ENCODE measurements around the gene UBE4B. TPM values are rescaled to one million over a fixed set of nuclear protein-coding genes. Genes with fewer than 3 reads are reported as not detected.

The UBE4B gene
- total and polyA plus RNA-seq, 7 donors = 28.8 to 90.9 (median 48.5) TPM

DNA sequence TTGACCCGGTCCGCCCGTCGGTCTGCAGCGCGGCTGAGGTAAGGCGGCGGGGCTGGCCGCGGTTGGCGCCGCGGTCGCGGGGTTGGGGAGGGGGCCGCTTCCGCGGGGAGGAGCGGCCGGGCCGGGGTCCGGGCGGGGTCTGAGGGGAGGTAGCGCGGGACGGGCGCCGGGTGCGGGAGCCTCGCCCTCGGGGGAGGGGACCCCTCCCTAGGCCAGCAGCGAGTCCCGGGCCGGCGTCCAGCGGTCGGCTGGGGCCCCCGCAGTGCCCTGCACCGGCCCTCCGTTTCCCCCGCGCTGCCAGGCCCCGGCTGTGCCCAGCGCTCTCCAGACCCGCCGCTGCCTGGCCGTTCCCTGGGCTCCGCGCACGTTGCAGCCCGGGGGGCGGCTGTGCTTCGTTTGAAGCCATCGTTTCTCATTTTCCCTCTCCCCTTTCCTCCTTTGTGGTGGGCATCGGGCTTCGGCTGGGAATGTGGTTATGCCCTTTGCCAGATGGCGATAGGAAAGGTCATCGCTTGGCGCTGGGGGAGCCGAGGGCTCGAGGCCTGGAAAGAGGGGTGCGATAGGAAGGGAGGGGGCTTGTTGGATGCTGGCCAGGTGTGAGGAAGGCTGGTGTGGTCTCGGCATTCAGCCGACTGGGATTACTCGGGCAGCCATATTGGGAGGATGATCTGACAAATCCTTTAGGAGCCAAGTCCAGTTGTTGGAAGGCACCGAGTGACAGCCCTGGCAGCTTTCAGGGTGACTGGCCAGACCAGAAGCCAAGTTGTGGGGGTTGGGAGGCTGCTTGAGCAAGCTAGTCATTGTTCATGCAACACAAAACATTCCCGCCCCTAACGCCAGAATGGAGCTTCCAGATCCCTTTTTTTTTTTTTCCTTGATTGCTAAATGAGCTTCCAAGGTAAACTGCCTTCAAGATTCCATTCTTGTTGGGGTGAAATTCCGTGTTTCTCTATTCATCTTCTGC, 178.4 kb downstream of the UBE4B start:
- Histone ChIP-seq H3K27ac (peak overlapping the region; percentile 99), H3K4me3 (peak overlapping the region; percentile 84), H3K9me3 (no peaks in the 10 kb centered on the region), H3K4me1 (peaks cover 28% of the 10 kb centered on the region), H3K27me3 (ENCODE audit: insufficient read depth in 3 of 3, low read length in 2 of 3) (no peaks in the 10 kb centered on the region), H3K36me3 (ENCODE audit: insufficient read depth in 1 of 2, low read depth in 1 of 2) (no peaks in the 10 kb centered on the region)
- ATAC-seq (peak; percentile 82 to 83 (median 83)), DNase-seq (peak; percentile 95 to 98)
- TF ChIP-seq, protein P1, sequence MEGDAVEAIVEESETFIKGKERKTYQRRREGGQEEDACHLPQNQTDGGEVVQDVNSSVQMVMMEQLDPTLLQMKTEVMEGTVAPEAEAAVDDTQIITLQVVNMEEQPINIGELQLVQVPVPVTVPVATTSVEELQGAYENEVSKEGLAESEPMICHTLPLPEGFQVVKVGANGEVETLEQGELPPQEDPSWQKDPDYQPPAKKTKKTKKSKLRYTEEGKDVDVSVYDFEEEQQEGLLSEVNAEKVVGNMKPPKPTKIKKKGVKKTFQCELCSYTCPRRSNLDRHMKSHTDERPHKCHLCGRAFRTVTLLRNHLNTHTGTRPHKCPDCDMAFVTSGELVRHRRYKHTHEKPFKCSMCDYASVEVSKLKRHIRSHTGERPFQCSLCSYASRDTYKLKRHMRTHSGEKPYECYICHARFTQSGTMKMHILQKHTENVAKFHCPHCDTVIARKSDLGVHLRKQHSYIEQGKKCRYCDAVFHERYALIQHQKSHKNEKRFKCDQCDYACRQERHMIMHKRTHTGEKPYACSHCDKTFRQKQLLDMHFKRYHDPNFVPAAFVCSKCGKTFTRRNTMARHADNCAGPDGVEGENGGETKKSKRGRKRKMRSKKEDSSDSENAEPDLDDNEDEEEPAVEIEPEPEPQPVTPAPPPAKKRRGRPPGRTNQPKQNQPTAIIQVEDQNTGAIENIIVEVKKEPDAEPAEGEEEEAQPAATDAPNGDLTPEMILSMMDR (IDR thresholded peaks at IDR 0.05) = no peak
- 1% methylated on average over 28 to 69 of the region's 69 CpGs for WGBS, 3 donors
- intact Hi-C loops (cut with DNase I) = loop anchor here (2.0 to 5.0 kb wide), 4 partner anchors 41 to 128 kb away; no protein-coding TSS in a partner anchor

DNA sequence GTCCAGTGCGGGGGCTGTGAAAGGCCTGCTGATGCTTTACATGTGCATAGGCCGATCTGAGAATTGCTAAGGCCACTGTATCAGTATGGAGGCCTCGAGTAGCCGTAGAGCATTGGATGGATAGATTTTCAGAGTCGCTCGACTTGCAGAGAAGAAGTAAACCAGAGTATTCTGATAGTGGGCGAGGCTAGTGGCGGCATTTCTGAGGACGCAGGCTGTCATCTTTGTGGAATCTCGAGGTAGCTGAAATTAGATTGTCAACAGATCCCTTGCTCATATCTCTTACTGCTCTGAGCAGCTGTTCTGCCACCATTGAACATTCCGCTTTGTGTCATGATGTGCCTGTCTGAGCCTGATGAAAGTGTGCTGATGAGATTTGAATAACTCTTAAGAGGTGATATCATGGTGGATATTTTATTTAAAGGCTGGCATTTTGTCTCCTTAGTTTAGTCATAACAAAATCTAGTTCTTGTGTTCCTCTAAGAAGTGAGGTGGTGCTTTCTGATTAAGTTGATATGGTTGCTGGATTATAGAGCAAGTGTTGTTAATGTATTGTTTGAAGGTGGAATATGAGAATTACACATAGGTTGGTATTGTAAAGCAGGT, 179.2 kb downstream of the UBE4B start:
- H3K27ac ChIP-seq = peak overlapping the region; percentile 99
- TF ChIP-seq, protein P1 (IDR thresholded peaks at IDR 0.05) = no peak
- peaks cover 35% of the 10 kb centered on the region for H3K4me1 ChIP-seq
- 1 to 8% (median 8%) methylated on average over 11 of the region's 11 CpGs for WGBS, 3 donors
- intact Hi-C loops (cut with DNase I) = loop anchor here (2.0 to 5.0 kb wide), 4 partner anchors 40 to 127 kb away; no protein-coding TSS in a partner anchor
- H3K36me3 ChIP-seq (ENCODE audit: insufficient read depth in 1 of 2, low read depth in 1 of 2) = no peaks in the 10 kb centered on the region
- no peaks in the 10 kb centered on the region for H3K9me3 ChIP-seq
- peak overlapping the region; percentile 84 for H3K4me3 ChIP-seq
- ATAC-seq (peak; percentile 69 to 77 (median 74)), DNase-seq (peak; percentile 33 to 77)
- H3K27me3 ChIP-seq (ENCODE audit: insufficient read depth in 3 of 3, low read length in 2 of 3) = no peaks in the 10 kb centered on the region

DNA sequence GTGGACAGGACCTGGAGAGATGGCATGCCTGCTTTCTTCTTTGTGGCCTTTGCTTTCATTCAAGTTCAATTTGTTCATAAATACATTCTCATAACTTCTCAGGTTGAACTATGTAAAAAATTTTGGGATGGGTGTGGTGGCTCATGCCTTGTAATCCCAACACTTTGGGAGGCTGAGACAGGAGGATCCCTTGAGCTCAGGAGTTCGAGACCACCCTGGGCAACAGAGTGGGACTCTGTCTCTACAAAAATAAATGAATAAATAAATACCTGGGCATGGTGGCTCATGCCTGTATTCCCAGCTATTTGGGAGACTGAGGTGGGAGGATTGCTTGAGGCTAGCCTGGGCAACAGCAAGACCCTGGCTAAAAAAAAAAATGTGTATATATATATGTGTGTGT, 179.7 kb downstream of the UBE4B start:
- peaks cover 41% of the 10 kb centered on the region for H3K4me1 ChIP-seq
- H3K4me3 ChIP-seq = peak overlapping the region; percentile 84
- H3K36me3 ChIP-seq (ENCODE audit: insufficient read depth in 1 of 2, low read depth in 1 of 2) = no peaks in the 10 kb centered on the region
- H3K27ac ChIP-seq = peak overlapping the region; percentile 99
- no peaks in the 10 kb centered on the region for H3K9me3 ChIP-seq
- intact Hi-C loops (cut with DNase I) = loop anchor here in 1 of 2 donors (5.0 kb wide), 2 partner anchors 40 to 75 kb away; no protein-coding TSS in a partner anchor
- no peak for DNase-seq
- TF ChIP-seq, protein P1 (IDR thresholded peaks at IDR 0.05) = no peak
- WGBS, 3 donors = 35 to 56% (median 43%) methylated on average over 1 of the region's 1 CpG
- H3K27me3 ChIP-seq (ENCODE audit: insufficient read depth in 3 of 3, low read length in 2 of 3) = no peaks in the 10 kb centered on the region
- ATAC-seq = no peak

DNA sequence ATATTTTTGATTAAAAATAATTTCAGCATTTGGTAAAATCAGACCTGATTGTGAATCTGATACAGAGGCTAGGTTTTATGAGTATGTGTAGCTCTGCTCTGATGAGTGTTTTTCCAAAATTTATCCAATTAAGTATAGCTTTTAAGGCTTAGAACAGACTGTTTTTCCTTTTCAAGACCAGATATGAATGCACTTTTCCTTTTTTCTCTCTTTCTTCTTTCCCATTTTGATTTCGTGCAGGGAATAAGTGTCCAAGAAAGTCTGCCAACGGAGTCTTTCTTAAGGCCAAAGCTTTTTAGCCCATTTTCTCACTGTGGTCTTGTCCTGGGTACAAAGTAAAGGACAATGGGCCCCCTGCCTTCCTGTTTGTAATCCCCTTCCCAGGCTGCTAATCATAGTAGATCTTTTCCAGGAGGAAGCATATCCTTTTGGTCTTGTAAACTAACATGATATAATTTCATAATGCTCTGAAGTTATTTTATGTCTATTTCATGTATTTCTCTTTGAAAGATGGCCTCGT, 180.5 kb downstream of the UBE4B start:
- 8 to 28% (median 14%) methylated on average over 3 of the region's 3 CpGs for WGBS, 3 donors
- intact Hi-C loops (cut with DNase I) = loop anchor here in 1 of 2 donors (5.0 kb wide), 2 partner anchors 39 to 74 kb away; no protein-coding TSS in a partner anchor
- H3K27me3 ChIP-seq (ENCODE audit: insufficient read depth in 3 of 3, low read length in 2 of 3) = no peaks in the 10 kb centered on the region
- H3K4me3 ChIP-seq = peak overlapping the region; percentile 84
- H3K4me1 ChIP-seq = peaks cover 48% of the 10 kb centered on the region
- H3K9me3 ChIP-seq = no peaks in the 10 kb centered on the region
- ATAC-seq (no peak), DNase-seq (no peak)
- no peaks in the 10 kb centered on the region for H3K36me3 ChIP-seq (ENCODE audit: insufficient read depth in 1 of 2, low read depth in 1 of 2)
- peak overlapping the region; percentile 99 for H3K27ac ChIP-seq
- TF ChIP-seq, protein P1 (IDR thresholded peaks at IDR 0.05) = no peak
